ENCODE data around the gene ABCB6. TPM values are rescaled to one million over a fixed set of nuclear protein-coding genes. Genes with fewer than 3 reads are reported as not detected.

Gene ABCB6
- total RNA-seq, 2 experiments from 2014 or later: 6.4 to 10.2 TPM

DNA sequence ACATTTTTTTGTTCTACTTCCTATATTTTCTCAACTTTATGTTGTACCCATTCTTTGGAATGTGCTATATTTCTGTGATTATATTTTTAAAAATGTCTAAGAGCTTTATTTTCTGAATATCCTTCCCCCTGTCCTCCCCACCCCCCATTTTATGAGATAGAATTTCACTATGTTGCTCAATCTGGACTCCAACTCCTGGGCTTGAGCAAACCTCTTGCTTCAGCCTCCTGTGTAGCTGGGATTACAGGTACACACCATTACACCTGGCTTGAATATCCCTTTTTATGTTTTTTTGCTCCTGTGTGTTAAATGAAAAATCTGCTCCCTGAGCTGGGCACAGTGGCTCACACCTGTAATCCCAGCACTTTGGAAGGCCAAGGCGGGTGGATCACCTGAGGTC is 21.4 kb downstream of the ABCB6 start:
- H2AFZ ChIP-seq (ENCODE audit: low read length): no peak overlapping the region
- H3K9me3 ChIP-seq (ENCODE audit: low read length): no peaks in the 10 kb centered on the region
- H3K4me3 ChIP-seq (ENCODE audit: low read depth, low read length, poor library complexity, severe bottlenecking): no peak overlapping the region
- no peaks in the 10 kb centered on the region for H3K36me3 ChIP-seq (ENCODE audit: insufficient read depth, low read length)
- ChIA-PET POLR2A (interaction anchor here (0.8 to 0.9 kb wide), 2 partner anchors 9 to 15 kb away, joined by 3 to 4 read pairs; partner anchors contain the start of gene ZFAND2B), CTCF (ENCODE audit: unreplicated experiment) (interaction anchor here (0.6 kb wide), 1 partner anchor 9 kb away, joined by 7 read pairs; the partner anchor contains the start of gene ZFAND2B)
- intact Hi-C loops (cut with micrococcal nuclease; ENCODE audit: unreplicated experiment): no loop called here
- no peaks in the 10 kb centered on the region for H3K4me1 ChIP-seq (ENCODE audit: insufficient read depth, low read length, poor library complexity, severe bottlenecking)
- H3K4me2 ChIP-seq (ENCODE audit: low read length): no peak overlapping the region
- H4K20me1 ChIP-seq (ENCODE audit: insufficient read depth, low read length): no peaks in the 10 kb centered on the region
- H3K27ac ChIP-seq (ENCODE audit: low read depth, low read length, poor library complexity, severe bottlenecking): no peak overlapping the region
- TF ChIP-seq CTCF (conservative IDR thresholded peaks at IDR 0.05; ENCODE audit: low read length) (no peak), EZH2phosphoT487 (IDR thresholded peaks at IDR 0.05; ENCODE audit: borderline replicate concordance, low read depth, low read length) (no peak)
- no peaks in the 10 kb centered on the region for H3K9me2 ChIP-seq (ENCODE audit: insufficient read depth, low read length)
- no peaks in the 10 kb centered on the region for H3K79me2 ChIP-seq (ENCODE audit: insufficient read depth, low read depth, low read length)
- DNase-seq (ENCODE audit: low spot score): no peak
- no TSS peak for BruUV-seq (replicated peaks)

DNA sequence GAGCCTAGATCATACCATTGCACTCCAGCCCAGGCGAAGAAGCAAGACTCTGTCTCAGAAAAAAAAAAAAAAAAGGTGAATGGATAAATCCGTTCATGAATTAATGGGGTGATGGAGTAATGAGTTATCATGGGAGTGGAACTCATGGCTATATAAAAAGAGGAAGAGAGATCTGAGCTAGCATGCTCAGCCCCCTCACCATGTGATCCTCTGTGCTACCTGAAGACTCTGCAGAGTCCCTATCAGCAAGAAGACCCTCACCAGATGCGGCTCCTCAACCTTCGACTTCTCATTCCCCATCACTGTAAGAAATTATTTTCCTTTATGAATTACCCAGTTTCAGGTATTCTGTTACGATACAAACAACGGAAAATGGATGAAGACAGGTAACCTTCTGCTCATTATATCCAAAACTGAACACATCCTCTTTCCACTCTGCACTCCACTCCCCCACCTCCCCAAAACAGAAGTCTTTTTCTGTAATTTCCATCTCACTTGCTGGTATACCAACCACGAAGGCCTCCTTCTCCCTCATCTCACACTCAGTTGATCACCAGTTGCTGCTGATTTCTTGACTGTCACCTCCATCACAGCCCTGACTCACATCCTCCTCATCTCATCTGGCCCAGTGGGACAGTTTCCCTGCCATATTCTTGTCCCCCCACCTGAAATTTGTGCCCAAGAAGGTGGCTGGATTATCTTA is 31.9 kb downstream of the ABCB6 start:
- Histone ChIP-seq H3K9me2 (ENCODE audit: insufficient read depth, low read length) (no peaks in the 10 kb centered on the region), H3K9me3 (ENCODE audit: low read length) (no peaks in the 10 kb centered on the region), H4K20me1 (ENCODE audit: insufficient read depth, low read length) (no peaks in the 10 kb centered on the region), H2AFZ (ENCODE audit: low read length) (no peak overlapping the region), H3K27ac (ENCODE audit: low read depth, low read length, poor library complexity, severe bottlenecking) (no peak overlapping the region), H3K79me2 (ENCODE audit: insufficient read depth, low read depth, low read length) (no peaks in the 10 kb centered on the region), H3K4me2 (ENCODE audit: low read length) (no peak overlapping the region), H3K36me3 (ENCODE audit: insufficient read depth, low read length) (peaks cover 43% of the 10 kb centered on the region), H3K4me1 (ENCODE audit: insufficient read depth, low read length, poor library complexity, severe bottlenecking) (no peaks in the 10 kb centered on the region), H3K4me3 (ENCODE audit: low read depth, low read length, poor library complexity, severe bottlenecking) (no peak overlapping the region)
- ChIA-PET CTCF (ENCODE audit: unreplicated experiment) (no interaction called here), POLR2A (interaction anchor here (0.6 to 0.7 kb wide), 2 partner anchors 19 to 29 kb away, joined by 3 to 4 read pairs; partner anchors contain the start of gene ZFAND2B)
- TF ChIP-seq EZH2phosphoT487 (IDR thresholded peaks at IDR 0.05; ENCODE audit: borderline replicate concordance, low read depth, low read length) (no peak), CTCF (conservative IDR thresholded peaks at IDR 0.05; ENCODE audit: low read length) (no peak)
- DNase-seq (ENCODE audit: low spot score): peak; percentile 12
- BruUV-seq (replicated peaks): no TSS peak
- intact Hi-C loops (cut with micrococcal nuclease; ENCODE audit: unreplicated experiment): no loop called here

GRCh38 chr2:219184121-219184520 is 34.6 kb downstream of the ABCB6 start:
- Histone ChIP-seq H3K36me3 (ENCODE audit: insufficient read depth, low read length) (peaks cover 68% of the 10 kb centered on the region), H3K79me2 (ENCODE audit: insufficient read depth, low read depth, low read length) (peaks cover 11% of the 10 kb centered on the region; the same call in 1 of the 2 replicates), H3K4me2 (ENCODE audit: low read length) (no peak overlapping the region), H3K9me2 (ENCODE audit: insufficient read depth, low read length) (no peaks in the 10 kb centered on the region), H4K20me1 (ENCODE audit: insufficient read depth, low read length) (0 out of 2 replicates have a peak, but pooled peaks cover 5% of the 10 kb centered on the region), H3K27ac (ENCODE audit: low read depth, low read length, poor library complexity, severe bottlenecking) (no peak overlapping the region), H3K9me3 (ENCODE audit: low read length) (no peaks in the 10 kb centered on the region), H2AFZ (ENCODE audit: low read length) (no peak overlapping the region), H3K4me1 (ENCODE audit: insufficient read depth, low read length, poor library complexity, severe bottlenecking) (peaks cover 7% of the 10 kb centered on the region), H3K4me3 (ENCODE audit: low read depth, low read length, poor library complexity, severe bottlenecking) (no peak overlapping the region)
- no peak for TF ChIP-seq EZH2phosphoT487 (IDR thresholded peaks at IDR 0.05; ENCODE audit: borderline replicate concordance, low read depth, low read length)
- TF ChIP-seq CTCF (conservative IDR thresholded peaks at IDR 0.05; ENCODE audit: low read length): no peak
- intact Hi-C loops (cut with micrococcal nuclease; ENCODE audit: unreplicated experiment): no loop called here
- no peak for DNase-seq (ENCODE audit: low spot score)
- CTCF ChIA-PET (ENCODE audit: unreplicated experiment): no interaction called here
- no TSS peak for BruUV-seq (replicated peaks)
- POLR2A ChIA-PET: interaction anchor here (1.3 kb wide), 1 partner anchor 22 kb away, joined by 3 read pairs; the partner anchor contains the start of gene ZFAND2B

Data from OCI-LY7 (cell line).